ENCODE data around the gene RPL36. TPM values are rescaled to one million over a fixed set of nuclear protein-coding genes. Genes with fewer than 3 reads are reported as not detected.

The RPL36 gene
- total RNA-seq, 6 experiments from 2014 or later, result 232 to 283 (median 251) TPM

DNA sequence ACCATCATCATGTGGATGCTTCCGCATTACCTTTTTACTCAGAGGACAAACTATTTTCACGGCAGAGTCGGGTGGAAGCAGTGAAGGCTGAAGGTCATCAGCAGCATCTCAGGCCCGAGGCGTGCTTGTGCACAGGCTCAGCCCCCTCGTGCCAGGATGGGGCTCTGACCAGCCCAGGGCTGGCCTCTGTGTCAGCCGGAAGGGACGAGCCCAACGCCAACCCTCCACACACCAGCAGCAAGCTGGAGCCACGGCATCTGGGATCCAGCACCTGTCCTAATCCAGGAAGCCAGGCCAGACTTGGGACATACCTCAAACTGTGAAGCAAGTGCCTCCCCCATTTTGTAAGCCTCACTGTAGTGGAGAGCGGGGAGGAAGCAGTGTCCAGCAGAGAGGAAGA is 20.9 kb upstream of the RPL36 start:
- DNase-seq (peak in 1 of 3 donors; percentile 31), ATAC-seq (no peak)
- intact Hi-C loops (cut with DNase I), result no loop called here
- no peaks in the 10 kb centered on the region for H3K27me3 ChIP-seq
- H3K9me3 ChIP-seq, result no peaks in the 10 kb centered on the region
- H3K27ac ChIP-seq, result no peak overlapping the region
- H3K36me3 ChIP-seq, result peaks cover 13 to 55% (median 29%) of the 10 kb centered on the region in 4 donors
- 100% methylated on average over 1 of the region's 11 CpGs for WGBS (ENCODE audit: insufficient coverage, low coverage, low lambda C conversion rate, missing lambda C conversion rate)
- no peak overlapping the region for H3K4me3 ChIP-seq
- peaks cover 0 to 24% (median 4%) of the 10 kb centered on the region in 4 donors for H3K4me1 ChIP-seq
- TF ChIP-seq CTCF (IDR thresholded peaks at IDR 0.05) (no peak), POLR2A (IDR thresholded peaks at IDR 0.05) (no peak)

DNA sequence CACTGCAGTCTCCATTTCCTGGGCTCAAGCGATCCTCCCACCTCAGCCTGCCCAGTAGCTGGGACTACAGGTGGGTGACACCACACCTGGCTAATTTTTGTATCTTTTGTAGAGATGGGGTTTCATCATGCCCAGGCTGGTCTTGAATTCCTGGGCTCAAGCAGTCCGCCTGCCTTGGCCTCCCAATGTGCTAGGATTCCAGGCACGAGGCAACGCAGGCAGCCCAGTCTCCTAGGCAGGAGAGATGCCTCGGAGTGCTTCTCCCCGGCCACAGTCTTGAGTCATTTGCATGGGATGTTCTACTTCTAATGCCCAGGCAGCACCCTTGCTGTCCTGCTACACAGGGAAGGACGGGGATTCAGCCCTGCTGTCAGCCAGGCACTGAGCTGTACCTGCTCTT is 18.5 kb upstream of the RPL36 start:
- H3K27me3 ChIP-seq, result no peaks in the 10 kb centered on the region
- WGBS (ENCODE audit: insufficient coverage, low coverage, low lambda C conversion rate, missing lambda C conversion rate), result 71% methylated on average over 4 of the region's 7 CpGs
- intact Hi-C loops (cut with DNase I), result loop anchor here (5.0 to 10.0 kb wide), 2 partner anchors 44 to 57 kb away; no protein-coding TSS in a partner anchor
- no peak for ATAC-seq
- H3K4me1 ChIP-seq, result peaks cover 0 to 1% (median 0%) of the 10 kb centered on the region in 4 donors
- DNase-seq, result no peak
- no peak overlapping the region for H3K27ac ChIP-seq
- H3K4me3 ChIP-seq, result no peak overlapping the region
- peaks cover 7 to 35% (median 20%) of the 10 kb centered on the region in 4 donors for H3K36me3 ChIP-seq
- H3K9me3 ChIP-seq, result no peaks in the 10 kb centered on the region
- TF ChIP-seq CTCF (IDR thresholded peaks at IDR 0.05) (no peak), POLR2A (IDR thresholded peaks at IDR 0.05) (no peak)

DNA sequence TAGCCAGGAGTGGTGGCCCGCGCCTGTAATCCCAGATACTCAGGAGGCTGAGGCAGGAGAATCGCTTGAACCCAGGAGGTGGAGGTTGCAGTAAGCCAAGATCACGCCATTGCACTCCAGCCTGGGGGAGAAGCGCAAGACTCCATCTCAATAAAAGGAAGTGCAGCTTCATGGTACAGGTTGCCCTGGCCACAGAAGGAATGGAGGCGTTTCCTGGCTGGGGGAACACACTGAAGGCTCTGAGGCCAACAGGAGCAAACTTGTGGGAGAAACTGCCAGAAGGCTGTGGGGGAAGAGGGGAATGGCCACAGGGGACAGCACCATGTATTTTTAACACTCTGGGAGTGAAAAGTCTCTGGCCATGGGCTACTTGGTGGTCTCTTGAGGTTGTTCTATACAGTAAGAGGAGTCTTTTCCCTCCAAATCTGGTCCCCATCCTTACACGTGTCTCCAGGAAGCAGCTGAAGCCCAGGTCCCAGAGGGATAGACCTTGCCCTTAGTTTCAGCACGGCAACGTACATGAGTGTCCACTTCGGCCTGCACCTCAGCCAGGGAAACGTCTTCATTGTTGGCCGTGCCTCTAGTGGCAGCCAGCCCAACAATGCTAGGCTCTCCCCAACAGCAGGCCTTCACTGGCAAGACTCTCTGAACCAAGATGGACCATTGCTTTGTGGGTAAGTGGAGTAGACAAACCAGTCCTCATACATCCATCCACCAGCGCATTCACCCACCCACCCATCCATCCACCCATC is 17.2 kb upstream of the RPL36 start:
- TF ChIP-seq CTCF (IDR thresholded peaks at IDR 0.05), result no peak
- no peak for TF ChIP-seq POLR2A (IDR thresholded peaks at IDR 0.05)
- intact Hi-C loops (cut with DNase I), result loop anchor here (5.0 to 10.0 kb wide), 2 partner anchors 46 to 58 kb away; no protein-coding TSS in a partner anchor

GRCh38 chr19:5673752-5674151 is 16.3 kb upstream of the RPL36 start:
- Histone ChIP-seq H3K9me3 (no peaks in the 10 kb centered on the region), H3K36me3 (peaks cover 0 to 15% (median 3%) of the 10 kb centered on the region in 4 donors), H3K4me1 (no peaks in the 10 kb centered on the region), H3K27me3 (no peaks in the 10 kb centered on the region), H3K4me3 (no peak overlapping the region), H3K27ac (no peak overlapping the region)
- TF ChIP-seq CTCF (IDR thresholded peaks at IDR 0.05), result no peak
- no peak for TF ChIP-seq POLR2A (IDR thresholded peaks at IDR 0.05)
- intact Hi-C loops (cut with DNase I), result loop anchor here (5.0 to 10.0 kb wide), 2 partner anchors 46 to 59 kb away; no protein-coding TSS in a partner anchor
- WGBS (ENCODE audit: insufficient coverage, low coverage, low lambda C conversion rate, missing lambda C conversion rate), result 100% methylated on average over 1 of the region's 1 CpG
- ATAC-seq, result no peak
- no peak for DNase-seq

More for the DNA sequence above, 17.2 kb upstream of the RPL36 start:
- no peaks in the 10 kb centered on the region for H3K9me3 ChIP-seq
- H3K36me3 ChIP-seq, result peaks cover 0 to 22% (median 8%) of the 10 kb centered on the region in 4 donors
- H3K4me3 ChIP-seq, result no peak overlapping the region
- ATAC-seq (no peak), DNase-seq (no peak)
- no peaks in the 10 kb centered on the region for H3K27me3 ChIP-seq
- H3K27ac ChIP-seq, result no peak overlapping the region
- 100% methylated on average over 1 of the region's 13 CpGs for WGBS (ENCODE audit: insufficient coverage, low coverage, low lambda C conversion rate, missing lambda C conversion rate)
- H3K4me1 ChIP-seq, result no peaks in the 10 kb centered on the region

All from right lobe of liver (tissue), 6 donors.